Measurements from ENCODE around the gene XPO6.
"Not testable (repeated sequence)": the region's sequence is repeated elsewhere in the genome, so short reads cannot be mapped to it uniquely, and the experiment has no call there.

Gene XPO6

GRCh38 chr16:28146536-28146935 is 65.2 kb downstream of the XPO6 start:
- no peak for DNase-seq

DNA sequence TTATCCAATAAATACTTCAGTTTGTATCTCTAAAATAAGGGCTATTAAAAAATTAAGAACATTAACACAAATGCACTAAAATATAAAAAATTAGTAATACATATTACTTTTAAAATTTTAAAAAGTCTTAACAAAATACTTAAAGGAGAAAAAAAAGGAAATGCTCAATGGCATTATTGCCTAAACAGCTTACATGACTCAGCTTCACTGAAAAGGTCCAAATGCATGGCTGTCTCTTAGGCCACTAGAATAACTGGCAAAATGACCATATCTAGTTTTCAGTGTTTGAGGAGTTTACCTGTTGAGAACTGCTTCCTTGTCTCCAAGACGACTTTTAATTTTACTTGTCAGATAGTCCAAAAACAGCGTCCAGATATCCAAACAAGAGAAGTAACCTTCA is 66.0 kb downstream of the XPO6 start:
- no peak for DNase-seq

DNA sequence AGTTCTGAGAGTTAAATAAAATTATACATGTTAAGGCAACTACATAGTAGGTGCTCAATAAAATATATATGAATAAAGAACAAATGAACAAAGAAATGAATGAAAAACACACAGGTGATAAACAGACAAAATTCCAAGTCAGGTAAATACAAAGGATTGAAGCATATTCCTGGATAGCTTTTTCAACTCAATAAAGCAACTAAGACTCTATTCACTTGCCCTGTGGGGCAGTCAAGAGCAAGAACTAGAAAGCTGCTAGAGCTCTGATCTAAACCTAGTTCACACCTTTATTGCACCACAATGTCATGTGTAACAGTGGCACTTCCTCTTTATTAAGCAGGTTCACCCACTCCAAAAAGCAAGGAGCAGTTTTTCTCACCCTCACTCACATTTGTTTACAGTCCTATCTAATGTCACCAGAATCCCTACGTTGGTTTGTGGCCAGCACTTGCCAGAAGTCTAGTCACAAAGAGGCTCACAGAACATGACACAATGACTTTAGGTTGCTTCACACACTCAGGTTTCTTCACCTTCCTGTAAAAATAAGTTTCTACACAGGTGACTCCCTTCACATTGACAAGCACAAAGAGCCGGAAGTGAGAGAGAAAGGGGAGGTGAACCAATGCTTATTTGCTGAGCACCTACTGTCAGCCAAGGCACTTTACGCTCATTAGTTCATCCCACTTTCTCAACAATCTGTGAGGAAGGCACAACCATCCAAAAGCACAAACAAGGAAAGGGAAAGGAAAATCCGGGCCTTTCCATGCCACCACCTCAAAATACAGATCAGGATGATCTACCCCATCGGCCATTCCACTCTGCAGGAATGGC is 70.8 kb downstream of the XPO6 start:
- DNase-seq, result no peak

DNA sequence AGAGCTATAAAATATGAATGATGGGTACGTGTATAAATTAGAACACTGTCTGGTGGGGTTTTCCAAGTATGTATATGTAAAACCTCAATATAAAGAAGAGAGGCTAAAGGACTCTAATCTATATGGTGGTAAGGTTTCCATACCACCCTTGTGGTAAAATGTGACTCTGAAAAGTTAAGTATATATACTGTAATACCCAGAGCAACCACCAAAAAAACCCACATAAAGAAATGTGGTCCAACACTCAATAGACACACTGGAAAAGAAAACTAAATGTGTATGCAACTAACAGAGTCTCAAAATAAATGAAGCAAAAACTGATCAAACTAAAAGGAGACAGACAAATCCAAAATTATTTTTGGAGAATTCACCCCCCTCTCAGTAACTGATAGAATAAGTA is 72.2 kb downstream of the XPO6 start:
- no peak for DNase-seq

GRCh38 chr16:28136751-28137434 is 74.9 kb downstream of the XPO6 start:
- DNase-seq, result no peak

DNA sequence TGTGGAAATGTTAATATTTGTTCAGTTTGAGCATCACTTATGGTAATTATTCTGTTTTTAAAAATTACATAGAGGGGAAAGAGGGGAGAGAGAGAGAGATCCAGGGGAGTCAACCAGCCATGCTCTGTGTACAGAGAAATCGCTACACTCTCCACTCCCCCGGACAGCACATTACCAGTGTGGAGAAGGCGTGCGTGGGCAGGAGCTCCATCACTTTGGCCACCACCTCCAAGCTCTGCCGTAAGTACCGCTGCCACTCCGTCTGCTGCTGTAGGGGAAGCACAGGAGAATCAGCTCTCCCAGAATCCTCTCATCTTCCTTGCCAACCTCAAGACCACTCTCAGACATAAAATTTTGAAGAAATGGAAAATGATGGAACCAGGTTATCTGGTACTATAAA is 78.1 kb downstream of the XPO6 start:
- DNase-seq, result no peak

DNA sequence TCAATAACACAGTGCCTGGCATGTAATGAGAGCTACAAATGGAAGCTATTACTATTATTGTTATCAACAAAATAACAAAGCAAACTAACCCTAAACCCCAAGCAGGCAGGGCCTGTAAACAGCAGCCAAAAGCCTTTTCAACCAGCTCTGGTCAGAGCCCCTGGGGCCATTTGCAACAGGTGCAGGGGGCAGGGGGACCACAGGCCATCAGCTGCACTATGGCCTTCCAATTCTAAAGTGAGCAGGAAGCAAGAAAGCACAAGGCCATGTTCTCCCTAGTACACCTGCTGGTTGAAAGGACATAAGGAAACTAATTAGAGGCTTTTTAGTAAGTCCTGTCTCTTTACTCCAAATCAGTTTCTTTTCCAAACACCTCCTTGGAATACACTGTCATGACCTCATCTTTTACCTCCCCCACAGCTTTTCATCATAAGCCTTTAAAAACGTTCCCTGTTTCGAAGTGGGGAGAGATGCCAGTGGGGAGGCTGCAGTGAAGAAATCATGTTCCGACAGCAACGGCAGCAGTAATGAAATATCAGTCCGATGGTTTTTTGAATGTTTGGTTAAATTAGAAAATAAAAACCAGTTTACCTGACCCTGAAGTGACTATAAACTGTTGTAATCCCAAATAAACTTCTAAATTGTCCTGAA is 79.9 kb downstream of the XPO6 start:
- no peak for DNase-seq

- DNase-seq, result no peak
Observed at GRCh38 chr16:28131181-28131580, 80.6 kb downstream of the XPO6 start.

GRCh38 chr16:28130099-28131088 is 81.4 kb downstream of the XPO6 start:
- DNase-seq, result no peak

DNA sequence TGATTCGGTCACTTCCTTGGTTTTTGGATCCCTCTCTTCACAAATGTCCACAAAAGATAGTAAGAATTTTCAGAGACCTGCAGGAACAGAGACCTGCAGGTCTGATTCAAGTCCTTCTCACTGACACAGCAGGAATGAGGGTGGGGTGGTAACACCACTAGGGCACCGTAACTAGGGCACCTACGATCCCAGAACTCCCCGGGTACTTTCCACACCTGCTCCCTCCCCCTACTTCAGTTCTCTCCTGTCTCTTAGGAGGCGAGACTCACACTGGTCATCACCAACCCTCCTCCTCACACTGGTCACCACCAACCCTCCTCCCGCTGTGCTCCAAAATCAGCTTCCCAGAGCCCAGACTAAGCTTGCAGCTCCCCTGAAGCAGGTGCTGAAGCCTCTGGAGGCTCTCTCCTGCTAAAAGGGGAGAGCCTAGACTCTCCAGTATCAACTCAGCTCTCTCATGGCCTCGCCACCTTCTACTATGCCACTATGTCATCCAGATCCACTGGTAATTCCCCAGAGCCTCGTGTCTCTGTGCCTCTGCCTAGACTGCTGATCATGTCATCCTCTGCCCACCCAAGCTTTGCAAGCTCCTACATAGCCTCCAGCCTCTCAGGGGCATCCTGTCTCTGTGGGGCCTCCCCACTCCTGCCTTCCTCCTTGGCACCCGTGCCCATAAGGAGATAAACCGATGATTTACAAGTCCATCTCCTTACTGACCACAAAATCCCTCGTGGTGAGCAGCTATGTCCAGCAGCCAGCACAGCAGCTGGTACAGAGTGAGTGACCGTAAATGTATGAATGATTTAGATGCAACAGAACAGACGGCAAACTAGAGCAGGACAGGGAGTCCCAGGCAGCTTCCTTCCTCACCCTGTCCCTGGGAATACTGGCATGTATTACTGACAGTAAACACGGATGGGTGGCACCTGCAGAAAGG is 84.8 kb downstream of the XPO6 start:
- DNase-seq, result no peak

GRCh38 chr16:28125592-28125991 is 86.2 kb downstream of the XPO6 start:
- DNase-seq, result no peak

GRCh38 chr16:28121527-28121926 is 90.2 kb downstream of the XPO6 start:
- DNase-seq, result no peak

- DNase-seq, result no peak
Observed at GRCh38 chr16:28120754-28121153, 91.0 kb downstream of the XPO6 start.

DNA sequence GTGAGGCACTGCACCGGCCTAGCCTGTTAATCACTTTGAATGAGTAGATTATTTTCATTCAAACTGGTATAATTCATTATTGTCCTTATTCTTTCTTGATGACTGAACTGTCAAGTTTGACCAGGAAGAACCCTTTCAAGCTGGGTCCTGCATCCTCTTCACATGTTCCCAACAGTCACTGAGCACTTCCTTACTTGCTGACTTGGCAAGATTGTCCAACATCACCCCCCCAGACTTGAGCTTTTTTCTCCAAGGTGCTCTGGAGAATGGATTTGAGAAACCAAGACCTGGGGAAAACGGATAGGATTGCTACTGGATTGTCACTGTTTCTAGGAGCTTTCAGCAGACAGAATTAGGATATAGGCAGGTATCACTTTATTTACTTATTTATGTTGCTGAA is 93.1 kb downstream of the XPO6 start:
- no peak for DNase-seq

GRCh38 chr16:28117168-28117565 is 94.6 kb downstream of the XPO6 start:
- DNase-seq, result no peak

DNA sequence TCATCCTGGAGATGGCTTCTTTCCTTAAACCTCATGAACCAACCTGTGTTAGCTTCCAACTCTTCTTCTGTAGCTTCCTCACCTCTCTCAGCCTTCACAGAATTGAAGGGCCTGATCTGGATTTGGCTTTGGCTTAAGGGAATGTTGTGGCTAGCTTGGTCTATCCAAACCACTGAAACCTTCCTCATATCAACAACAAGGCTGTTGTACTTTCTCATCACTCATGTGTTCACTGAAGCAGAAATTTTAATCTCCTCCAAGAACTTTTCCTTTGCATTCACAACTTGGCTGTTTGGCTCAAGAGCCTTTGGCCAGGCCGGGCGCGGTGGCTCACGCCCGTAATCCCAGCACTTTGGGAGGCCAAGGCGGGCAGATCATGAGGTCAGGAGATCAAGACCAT is 95.9 kb downstream of the XPO6 start:
- not testable (repeated sequence) for DNase-seq

GRCh38 chr16:28112908-28113307 is 98.9 kb downstream of the XPO6 start:
- DNase-seq, result no peak

- DNase-seq, result no peak
Observed at GRCh38 chr16:28110977-28111376, 100.8 kb downstream of the XPO6 start.

DNA sequence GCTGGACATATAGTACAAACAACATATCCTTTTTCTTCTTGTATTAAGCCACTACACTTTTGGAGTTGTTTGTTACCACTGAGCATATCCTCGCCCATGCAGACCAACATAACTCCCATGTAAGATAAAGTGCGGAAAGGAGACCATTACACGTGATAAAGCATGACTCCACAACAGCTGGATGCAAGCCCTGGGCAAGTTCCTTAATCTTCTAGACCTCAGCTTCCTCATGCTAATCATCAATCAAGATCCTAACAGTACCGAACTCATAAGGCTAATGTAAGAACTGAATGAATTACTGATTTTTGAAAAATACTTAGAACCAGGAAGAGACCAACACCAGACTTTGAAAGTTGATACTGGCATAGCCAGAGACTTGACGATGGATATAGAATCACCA is 101.3 kb downstream of the XPO6 start:
- no peak for DNase-seq

DNA sequence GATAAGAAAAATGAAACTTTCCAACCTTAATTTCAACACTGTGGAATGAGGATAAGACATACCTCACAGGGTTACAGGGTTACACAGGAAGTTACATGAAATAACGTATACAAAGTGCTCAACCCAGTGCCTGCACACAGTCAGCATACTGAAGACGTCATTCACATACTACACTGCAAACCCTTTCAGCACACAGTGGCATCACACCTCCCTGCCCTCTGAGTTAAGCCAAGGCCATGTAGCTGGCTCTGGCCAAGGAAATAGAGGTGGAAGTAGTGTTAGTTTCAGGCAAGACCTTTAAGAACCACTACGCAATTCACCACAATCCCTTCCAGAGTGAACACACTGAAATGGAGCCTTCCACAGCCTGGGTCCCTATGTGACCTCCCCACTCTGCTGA is 101.7 kb downstream of the XPO6 start:
- DNase-seq, result no peak

DNA sequence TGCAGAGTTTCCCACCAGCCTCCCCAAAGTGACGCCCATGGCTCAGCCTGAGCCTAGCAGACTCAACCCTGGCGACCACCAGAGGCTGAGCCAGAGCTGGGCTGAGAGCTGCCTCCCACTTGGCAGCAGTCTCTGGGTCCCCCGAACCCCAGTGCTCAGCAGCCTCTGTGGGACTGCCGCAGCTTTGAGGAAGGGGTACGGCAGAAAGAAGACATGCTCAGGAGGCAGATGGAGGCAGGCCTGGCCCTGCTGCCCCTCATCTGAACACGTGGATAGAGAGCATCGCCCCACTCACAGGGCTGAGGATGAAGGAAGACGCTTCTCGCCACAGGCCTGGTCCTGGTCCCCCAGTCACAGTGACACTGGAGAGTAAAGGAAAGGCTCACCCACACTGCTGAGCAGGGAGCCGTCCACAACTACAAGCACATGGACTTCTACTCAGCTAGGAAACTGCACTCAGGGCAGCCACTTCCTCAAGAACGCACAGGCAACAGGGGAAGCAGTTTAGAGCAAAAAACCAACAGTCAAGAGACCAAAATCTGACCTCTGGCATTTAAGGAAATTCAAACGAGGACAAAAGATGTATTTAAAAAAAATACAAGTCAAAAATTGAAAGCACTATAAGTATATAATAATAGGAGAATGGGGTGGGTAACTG is 103.0 kb downstream of the XPO6 start:
- DNase-seq, result no peak
